Stimulated activated CD4-positive, alpha-beta T cell treated with anti-CD3 and anti-CD28 coated beads, Interleukin-12 subunit alpha, Interleukin-12 subunit beta, amount 100 ng/mL, for 24 hours (primary cell): Measurements from ENCODE around the gene CLPTM1.
A peak's percentile ranks its signal among the peaks of the same experiment; 100 is the strongest.
"Not testable (repeated sequence)": the region's sequence is repeated elsewhere in the genome, so short reads cannot be mapped to it uniquely, and the experiment has no call there.

Experiments
- DNase-seq, 2 experiments: peaks; one replicate each; pipeline ENCODE4 v3.0.0-alpha.2; 2020; ENCODE audit warnings: low read depth in 2 of 2

The CLPTM1 gene

DNA sequence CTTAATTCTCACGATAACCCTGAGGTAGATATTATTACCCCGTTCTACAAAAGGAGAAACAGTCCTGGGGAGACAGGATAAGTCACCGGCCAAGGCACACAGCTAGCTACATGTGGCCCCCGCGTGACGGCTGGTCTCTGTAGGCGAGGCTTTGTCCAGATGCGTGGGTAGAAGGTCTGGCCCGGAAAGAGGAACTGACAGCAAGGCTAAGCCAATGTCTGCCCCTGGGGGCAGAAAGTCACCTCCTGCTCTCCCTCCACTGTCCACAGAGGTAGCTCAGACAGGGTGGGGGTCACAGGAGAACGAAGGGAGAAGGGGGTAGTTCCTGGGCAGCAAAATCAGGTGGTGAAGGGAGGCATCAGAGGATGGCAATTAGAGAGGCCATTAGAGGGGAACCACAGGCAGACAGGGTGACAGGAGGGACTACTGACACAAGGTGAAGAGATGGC is 11.4 kb upstream of the CLPTM1 start:
- no peak for DNase-seq

DNA sequence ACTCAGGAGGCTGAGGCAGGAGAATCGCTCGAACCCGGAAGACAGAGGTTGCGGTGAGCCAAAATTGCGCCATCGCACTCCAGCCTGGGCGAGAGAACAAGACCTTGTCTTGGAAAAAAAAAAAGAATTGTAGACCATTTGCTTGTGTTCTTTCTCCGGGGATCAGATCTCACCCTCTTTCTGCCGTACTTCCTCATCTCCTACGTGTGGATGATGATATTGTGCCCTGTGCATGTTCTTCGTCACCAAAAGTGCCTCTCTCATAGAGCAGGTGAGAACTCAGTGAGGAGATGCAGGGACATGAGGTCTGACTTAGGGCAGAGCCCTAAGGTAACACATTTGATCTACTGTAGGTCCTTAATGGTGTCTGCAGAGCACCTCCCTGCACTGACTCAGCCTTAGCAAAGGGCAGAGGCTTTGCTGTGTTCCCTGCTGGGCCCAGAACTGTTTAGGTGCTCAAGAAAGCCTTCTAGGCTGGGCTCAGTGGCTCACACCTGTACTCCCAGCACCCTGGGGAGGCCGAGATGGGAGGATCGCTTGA is 8.1 kb upstream of the CLPTM1 start:
- DNase-seq: no peak

- no peak for DNase-seq
Measured at GRCh38 chr19:44948237-44948636, 6.9 kb upstream of the CLPTM1 start.

DNA sequence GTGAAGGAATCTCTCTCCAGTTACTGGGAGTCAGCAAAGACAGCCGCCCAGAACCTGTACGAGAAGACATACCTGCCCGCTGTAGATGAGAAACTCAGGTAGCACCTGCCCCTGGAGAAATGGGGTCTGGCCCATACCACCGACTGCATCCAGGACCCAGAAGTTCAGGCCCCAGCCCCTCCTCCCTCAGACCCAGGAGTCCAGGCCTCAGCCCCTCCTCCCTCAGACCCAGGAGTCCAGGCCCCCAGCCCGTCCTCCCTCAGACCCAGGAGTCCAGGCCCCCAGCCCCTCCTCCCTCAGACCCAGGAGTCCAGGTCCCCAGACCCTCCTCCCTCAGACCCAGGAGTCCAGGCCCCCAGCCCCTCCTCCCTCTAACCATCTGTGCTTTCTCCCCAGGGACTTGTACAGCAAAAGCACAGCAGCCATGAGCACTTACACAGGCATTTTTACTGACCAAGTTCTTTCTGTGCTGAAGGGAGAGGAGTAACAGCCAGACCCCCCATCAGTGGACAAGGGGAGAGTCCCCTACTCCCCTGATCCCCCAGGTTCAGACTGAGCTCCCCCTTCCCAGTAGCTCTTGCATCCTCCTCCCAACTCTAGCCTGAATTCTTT is 6.3 kb upstream of the CLPTM1 start:
- no peak for DNase-seq

DNA sequence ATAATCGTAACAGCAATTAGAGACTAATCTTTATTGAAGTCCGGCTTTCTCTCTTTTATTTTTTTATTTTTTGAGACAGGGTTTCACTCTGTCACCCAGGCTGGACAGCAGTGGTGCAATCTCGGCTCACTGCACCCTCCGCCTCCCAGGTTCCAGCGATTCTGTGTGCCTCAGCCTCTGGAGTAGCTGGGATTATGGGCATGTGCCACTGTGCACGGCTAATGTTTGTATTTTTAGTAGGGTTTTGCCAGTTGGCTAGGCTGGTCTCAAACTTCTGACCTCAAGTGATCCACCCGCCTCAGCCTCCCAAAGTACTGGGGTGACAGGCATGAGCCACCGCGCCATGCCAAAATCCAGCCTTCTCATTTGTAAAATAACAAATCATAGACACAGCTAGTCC is 5.6 kb upstream of the CLPTM1 start:
- no peak for DNase-seq

GRCh38 chr19:44951179-44952159 is 3.7 kb upstream of the CLPTM1 start:
- DNase-seq: peak; percentile 28 to 43

DNA sequence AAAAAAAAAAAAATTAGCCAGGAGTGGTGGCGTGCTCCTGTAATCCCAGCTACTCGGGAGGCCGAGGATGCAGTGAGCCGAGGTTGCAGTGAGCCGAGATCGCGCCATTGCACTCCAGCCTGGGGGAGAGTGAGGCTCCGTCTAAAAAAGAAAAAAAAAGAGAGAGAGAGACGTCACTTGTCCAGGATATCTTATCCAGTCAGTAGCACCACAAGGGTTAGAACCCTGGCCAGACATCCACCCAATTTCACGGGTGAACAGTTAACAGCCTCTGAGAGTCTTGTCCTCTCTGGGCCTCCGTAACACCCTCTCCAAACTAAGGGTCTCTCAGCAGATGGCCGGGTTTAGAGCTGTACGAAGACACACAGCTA is 917 bp upstream of the CLPTM1 start:
- no peak for DNase-seq

DNA sequence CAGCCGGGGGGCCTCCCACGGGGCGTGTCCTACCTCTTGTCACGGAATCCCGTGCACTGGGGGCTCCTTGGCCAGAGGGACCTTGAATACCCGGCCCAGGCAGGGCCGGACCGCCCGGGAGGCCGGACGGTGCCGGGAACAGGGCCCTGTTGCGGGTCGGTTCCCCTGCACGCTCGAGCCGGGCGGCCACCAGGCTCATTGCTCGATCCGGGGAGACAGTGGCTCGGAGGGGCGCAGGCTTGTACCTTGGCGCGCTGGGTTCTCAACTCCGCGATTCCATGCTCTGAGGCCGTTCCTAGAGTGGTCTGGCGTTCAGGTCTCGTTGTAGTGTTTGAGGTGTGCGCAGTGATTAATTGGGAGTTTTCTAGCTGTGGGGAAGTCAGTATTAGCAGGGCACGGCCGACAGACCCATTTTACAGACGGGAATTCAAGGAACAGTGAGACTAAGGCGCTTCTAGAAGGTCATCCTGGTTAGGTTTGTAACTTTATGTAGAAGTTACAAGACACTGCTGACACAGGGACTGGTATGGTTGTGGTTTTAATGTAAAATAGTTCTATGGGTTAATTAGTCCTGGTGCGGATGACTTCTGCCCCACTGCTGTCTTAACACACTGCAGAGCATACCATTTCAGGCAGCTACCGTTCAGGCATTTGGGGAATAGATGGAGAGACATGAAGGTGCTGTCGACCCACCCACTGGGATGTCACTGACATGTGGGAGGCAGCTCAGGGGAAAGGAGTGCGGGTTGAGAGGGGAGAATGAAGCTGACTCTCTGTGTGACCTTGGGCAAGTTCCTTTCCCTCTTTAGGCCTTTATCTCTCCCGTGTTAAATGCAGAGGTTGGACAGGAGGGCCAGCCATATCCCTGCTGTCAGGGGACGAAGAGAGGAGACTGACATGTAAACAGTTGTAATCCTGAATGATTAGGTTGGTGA is 592 bp downstream of the CLPTM1 start:
- DNase-seq: no peak

DNA sequence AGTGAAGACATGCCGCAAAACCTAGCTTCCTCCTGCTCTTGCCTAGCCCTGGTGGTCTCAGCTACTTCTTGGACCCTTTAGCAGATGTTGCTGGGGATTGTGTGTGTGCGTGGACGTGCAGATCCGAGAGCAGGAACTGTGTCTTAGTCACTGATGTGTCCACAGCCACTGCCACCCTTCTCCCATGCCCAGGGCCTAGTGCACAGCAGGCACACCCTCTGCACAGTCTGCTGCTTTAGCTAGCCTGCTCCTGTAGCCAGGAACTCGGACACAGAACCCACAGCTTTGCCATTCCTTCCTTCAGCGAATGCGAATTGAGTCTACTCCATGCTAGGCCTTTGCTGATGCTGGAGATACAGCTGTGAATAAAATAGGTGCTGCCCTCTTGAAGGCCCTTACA is 2.3 kb downstream of the CLPTM1 start:
- no peak for DNase-seq

DNA sequence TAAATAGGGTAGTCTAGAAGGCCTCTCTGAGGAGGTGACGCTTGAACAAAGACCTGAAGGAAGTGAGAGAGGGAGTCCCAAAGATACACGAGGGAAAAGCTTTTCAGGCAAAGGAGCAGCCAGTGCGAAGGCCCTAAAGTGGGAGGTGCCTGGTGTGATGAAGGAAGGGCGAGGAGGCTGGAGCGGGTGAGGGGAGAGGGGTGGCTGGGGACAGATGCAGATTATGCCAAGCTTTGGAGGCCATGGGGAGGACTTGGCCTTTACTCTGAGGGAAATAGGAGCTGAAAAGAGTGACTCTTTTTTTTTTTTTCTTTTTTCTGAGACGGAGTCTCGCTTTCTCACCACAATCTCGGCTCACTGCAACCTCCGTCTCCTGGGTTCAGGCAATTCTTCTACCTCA is 2.9 kb downstream of the CLPTM1 start:
- DNase-seq: no peak

DNA sequence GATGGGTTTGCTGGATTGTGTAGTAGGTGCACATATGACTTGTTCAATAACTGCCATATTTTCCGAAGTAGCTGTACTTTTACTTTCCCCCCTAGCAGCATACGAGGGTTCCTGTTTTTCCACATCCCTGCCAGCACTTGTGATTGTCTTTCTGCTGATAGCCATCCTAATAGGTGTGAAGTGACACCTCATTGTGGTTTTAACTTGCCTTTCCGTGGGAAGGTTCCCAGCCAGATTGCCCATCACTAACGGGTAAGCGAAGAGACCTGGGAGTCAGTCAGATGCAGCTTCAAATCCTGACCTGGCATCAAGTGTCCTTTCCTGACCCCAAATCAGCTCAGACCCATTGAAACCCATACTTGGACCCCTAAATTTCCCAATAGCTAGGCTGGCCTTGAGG is 4.5 kb downstream of the CLPTM1 start:
- DNase-seq: no peak

DNA sequence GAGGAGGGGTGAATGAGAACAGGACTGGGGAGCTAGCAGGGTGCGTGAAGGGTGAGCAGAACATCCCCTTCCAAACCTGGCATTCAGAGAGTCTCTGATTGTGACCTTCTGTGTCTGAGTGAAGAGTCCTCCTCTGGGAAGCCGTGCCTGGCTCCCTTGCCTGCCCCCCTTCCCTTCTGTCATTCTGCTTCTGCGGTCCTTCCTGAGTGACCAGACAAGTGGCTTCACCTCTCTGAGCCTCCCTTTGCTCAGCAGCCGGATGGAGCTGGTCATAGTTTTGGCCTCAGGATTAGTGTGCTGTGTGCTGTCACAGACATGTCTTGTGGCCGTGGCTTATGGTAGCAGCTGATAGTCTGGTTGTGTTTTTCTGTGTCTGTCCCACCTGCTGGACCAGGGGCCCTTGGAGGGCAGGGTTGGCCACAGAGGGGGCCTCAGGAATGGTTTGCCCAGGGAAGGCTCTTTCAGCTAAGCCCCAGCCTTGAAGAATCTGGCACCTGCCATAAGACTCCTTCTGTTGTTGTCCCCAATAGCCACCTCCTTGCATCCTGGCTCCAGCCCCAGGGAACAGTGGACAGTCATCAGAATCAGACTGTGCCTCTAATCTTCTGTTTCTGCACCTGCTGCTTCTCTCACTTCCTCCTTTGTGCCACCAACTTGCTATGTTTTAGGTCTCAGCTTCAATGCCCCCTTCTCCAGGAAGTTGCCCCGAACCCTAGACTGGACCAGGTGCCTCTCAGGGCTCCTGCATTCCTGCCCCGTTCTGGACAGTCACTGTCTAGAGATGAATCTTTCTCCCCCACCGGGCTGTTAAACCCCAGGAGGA is 5.9 kb downstream of the CLPTM1 start:
- no peak for DNase-seq

DNA sequence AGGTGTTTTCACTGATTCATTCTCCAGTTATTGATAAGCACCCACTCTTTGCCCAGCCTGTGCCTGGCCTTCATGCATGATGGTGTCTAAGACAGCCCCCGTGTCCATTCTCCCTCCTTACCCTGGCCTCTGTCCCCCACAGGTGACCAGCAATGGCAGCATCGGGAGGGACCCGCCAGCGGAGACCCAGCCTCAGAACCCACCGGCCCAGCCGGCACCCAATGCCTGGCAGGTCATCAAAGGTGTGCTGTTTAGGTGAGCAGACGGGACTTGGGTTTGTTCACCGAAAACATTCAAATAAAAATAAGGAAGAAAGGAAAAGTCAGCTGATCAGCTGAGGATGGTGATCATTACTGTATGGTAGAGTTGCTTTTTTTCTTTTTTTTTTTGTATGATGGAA is 6.6 kb downstream of the CLPTM1 start:
- DNase-seq: no peak

DNA sequence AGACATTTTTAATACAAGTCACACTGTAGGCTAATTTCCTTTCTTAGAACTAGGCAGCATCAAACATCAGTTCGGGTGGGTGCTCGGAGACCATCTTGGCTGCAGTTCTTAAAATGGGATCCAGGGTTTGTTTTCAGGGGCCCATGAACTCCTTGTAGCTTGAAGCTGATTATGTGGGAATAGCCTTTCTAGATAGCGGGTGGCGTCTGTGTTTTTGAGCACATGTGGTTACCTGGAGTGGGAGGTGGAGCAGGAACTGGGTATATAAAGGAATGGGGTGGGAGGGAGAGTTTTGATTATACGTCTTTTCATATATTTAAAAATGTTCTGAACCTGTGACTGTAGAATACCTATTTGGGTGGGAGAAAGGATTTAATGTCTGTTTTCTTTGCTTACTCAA is 12.9 kb downstream of the CLPTM1 start:
- DNase-seq: no peak

- DNase-seq: no peak
Measured at GRCh38 chr19:44968670-44969069, 13.5 kb downstream of the CLPTM1 start.

GRCh38 chr19:44969437-44969836 is 14.3 kb downstream of the CLPTM1 start:
- no peak for DNase-seq

- DNase-seq: not testable (repeated sequence)
Measured at GRCh38 chr19:44971451-44971850, 16.3 kb downstream of the CLPTM1 start.

DNA sequence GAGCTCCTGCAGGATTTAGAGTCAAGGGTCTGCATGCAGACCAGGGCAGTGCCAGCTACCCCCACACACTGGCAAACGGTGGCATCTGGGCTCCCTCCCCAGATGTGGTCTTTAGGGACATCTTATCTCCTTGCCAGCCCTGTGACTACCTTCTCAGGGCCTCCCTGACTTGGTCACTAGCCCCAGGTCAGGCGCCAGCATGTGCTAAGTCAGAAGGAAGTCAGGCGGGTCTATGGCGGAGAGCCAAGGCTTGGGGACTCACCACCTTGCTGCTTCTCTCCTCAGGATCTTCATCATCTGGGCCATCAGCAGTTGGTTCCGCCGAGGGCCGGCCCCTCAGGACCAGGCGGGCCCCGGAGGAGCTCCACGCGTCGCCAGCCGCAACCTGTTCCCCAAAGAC is 17.6 kb downstream of the CLPTM1 start:
- DNase-seq: no peak

- no peak for DNase-seq
Measured at GRCh38 chr19:44973982-44974735, 19.0 kb downstream of the CLPTM1 start.

DNA sequence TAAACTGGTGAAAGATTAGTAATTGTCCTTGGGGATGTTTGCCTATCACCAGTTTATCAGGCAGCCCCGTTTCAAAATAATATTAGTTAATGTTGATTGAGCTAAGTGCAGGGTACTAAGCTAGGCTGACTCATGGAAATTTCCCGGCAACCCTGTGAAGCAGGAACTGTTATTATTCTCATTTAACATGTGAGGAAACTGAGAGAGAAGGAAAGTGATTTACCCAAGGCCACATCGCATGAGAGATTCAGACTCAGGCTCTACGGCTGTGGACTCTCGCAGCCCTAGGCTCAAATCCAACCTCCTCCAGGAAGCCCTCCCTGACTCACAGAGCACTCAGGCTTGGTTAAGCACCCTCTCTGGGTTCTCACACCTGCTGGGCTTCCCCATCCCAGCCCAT is 19.7 kb downstream of the CLPTM1 start:
- DNase-seq: no peak
